CD1c-positive myeloid dendritic cell (primary cell): ENCODE results near the gene CAPS.
A peak's percentile ranks its signal among the peaks of the same experiment; 100 is the strongest.

Source experiments
- DNase-seq: peaks from one replicate; pipeline ENCODE4 v3.0.0-alpha.2; 2016; ENCODE audit errors: extremely low spot score

CAPS gene

DNA sequence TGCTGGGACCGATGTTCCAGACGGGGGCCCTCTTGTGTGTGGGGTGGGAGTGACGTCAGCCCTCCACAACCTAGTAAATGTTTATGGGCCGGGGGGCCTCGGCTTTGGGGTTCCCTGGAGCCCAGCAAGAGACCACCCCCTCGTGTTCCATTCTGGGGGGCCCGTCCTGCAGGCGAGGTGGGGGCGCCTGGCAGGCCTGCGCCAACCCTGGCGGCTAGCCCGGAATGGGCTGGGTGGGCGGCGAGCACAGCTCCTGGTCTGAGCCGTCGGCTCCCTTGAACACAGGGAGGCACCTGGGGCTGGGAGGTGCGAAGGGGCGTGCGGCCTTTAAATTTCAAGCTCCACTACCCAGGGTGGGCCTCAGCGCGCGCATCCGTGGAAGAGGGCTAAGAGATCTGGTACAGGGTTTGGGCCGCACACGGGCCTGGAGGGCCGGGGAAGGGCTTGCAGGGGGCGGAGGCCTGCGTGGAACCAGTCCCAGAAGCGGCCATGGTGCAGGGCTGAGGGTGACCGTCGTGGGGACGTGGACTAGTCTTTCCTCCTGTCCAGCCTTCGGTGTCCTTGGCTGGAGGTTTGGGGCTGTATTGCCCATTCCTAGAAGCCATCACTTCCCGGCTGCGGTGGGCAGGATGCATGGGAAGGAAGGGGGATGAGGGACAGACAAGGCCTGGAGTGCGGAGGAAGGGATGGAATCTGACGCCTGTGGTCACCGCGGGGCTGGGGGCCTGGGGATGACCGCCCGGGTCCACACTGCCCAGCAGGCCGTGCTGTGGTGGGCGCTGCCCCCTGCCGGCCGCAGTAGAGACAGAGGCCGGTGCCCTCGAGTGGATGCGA lies 21.9 kb upstream of the CAPS start:
- DNase-seq, result peak; percentile 39

DNA sequence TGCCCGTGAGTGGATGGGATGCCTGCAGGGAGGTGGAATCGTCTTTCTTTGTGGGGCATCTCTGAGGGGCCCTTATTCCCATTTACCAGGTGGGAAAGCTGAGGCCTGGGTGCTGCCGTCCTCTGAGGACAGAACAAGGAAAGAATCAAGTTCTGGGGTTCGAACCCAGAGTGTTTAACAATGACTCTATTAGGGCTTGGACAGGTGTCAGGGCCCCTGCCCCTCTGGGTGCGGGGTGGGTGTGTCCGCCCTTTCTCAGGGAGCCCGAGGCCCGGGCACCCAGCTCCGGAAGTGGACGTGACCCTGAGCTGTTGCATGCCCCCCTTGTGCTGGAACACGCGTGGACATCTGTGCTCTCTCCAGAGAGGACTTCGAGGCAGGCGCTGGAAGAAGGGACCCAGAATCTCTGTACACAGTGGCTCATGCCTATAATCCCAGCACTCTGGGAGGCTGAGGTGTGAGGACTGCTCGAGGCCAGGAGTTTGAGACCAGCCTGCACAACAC lies 21.2 kb upstream of the CAPS start:
- no peak for DNase-seq

DNA sequence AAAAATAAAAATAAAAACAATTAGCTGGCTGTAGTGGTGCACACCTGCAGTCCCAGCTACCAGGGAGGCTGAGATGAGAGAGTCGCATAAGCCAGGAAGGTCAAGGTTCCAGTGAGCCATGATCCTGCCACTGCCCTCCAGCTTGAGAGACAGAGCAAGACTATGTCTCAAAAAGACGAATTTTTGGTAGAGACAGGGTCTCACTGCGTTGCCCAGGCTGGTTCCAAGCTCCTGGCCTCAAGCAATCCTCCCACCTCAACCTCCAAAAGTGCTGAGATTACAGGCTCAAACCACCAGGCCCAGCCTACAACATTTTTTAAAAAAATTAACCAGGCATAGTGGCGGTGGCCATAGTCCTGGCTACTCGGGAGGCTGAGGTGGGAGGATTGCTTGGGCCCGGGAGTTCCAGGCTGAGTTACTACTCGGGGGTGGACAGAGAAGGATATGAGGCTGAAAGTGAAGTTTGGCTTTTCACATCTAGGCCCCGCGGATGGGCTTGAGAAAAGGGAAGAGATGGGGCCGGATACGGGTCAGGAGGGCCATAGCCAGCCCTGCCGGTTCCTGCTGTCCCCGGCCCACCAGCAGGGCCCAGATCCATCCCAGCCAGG lies 20.7 kb upstream of the CAPS start:
- DNase-seq, result no peak

GRCh38 chr19:5893907-5894703 lies 19.9 kb upstream of the CAPS start:
- no peak for DNase-seq

GRCh38 chr19:5894704-5895349 lies 19.2 kb upstream of the CAPS start:
- DNase-seq, result no peak

GRCh38 chr19:5895409-5895808 lies 18.6 kb upstream of the CAPS start:
- no peak for DNase-seq

DNA sequence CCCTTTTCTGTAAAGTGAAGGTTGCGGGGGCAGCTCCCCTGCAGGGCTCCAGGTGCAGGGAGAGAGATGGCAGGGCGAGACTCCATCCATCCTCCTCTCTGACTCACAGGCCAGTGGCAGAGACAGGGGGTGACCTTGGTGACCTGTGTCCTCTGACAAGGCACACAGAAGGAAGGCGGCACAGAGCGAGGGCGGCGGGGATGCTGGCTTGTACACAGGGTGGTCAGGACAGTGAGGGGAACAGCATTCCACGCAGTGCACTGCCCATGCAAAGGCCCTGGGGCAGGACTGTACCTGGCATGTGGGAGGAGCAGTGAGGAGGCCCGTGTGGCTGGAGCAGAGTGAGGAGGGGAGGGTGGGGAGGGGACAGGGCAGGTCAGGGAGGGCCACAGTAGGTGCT lies 18.2 kb upstream of the CAPS start:
- DNase-seq, result no peak

DNA sequence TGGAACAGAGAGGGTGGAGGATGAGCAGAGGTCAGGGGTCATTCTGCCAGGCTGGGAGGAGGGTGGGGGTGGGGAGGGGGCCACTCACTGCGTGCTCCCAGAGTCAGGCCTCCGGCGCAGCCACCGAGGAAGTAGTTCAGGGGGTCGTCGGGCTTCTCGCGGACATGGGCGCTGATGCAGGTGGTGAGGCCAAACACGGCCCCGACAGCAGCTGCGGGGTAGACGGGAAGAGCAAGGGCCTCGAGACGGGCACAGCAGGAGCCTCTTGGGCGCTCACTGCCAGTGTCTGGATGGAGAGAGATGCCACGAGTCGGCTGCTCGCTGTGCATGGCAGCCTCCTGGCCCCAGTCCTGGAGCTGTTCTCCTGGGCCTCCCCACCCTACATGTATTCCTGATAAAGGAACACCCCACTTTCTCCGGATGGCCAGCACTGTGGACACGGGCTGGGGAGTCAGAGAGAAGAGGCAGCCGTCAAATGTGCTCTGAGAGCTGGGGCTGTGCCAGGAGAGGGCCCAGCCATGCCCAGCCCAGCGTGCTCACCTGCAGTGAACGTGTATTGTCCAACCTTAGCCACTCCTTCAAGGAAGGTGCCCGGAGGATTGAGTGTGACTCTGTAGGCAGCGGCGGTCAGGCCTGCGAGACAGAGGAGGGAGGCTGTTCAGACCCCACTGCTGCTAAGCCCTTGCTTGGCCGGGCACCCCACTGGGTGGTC lies 17.5 kb upstream of the CAPS start:
- no peak for DNase-seq

DNA sequence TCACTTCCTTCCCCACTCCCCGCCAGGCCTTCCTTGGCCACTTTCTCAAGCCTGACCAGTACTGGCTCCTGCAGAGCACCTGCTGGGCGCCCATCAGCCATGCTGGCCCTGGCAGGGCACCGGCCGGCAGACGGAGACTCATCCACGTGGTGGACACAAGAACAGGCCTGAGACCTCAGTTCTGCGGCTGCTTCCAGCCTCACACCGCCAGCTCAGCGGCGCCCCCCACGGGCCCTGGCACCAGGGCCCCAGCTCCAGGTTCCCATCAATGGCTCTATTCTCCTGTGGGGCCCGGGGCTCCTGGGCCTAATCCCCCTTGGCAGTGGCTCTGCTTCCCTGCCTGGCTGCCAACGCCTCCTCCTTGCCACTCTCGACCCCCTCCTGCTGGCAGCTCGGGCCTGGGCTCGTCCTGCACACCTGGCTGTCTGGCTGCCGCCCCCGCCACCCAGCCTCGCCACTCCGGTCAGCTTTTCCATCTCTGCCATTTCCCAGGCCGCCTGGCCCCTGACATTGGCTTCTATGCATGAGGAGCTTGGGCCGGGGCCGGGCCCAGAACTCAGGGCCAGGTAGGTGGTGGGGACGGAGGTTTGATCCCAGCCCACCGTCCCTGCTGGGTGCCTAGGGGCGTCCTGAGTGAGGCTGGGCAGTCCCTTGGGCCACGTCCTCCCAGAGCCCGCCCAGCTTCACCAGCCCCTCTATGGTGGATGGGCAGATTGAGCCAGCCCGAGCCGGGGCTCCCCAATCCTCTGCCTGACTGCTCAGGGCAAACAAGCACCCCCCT lies 16.7 kb upstream of the CAPS start:
- no peak for DNase-seq

- DNase-seq, result no peak
Measured at GRCh38 chr19:5899728-5900526, 14.1 kb upstream of the CAPS start.

DNA sequence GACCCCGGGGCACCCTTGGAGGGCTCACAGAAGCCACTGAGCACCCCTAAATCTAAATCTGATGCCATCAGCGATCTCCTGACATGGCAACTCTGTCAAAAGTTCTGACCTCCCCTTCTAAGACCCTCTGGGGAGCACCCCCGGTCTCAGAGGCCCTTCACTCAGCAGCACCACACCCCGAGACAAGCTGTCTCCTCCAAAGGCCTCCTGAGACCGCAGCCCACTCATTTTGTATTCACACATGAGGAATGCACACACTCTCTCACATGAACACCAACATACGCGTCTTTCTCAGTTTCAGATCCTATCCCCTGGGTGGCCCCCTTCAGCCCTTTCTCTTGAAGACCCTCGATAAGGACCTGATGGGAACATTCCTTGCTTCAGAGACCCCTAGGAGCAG lies 13.1 kb upstream of the CAPS start:
- no peak for DNase-seq

DNA sequence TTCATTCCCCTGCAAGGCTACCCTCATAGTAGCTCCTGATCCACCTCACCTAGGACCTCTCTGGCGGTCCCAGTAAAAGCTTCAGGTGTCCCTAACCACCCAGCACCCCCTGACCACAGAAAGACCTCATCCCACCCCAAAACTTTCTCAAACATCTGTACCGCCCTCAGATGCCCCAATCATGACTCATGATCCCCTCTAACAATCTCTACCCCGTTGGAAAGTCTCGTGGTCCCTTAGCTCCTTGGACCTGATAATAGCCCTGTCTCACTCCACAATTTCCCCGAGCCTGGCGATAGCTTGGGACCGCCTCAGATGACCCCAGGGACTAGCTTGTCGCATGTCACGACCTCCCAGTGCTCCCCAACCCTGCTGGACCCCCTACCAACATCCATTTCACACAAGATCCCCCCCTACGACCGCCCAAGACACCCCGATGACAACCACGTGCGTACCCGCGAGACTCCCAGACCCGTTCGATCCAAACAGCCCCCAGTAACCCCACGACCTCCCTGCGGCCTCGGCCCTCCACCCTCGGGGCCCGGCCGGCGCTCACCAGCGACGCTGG lies 10.9 kb upstream of the CAPS start:
- peak; percentile 9 for DNase-seq

GRCh38 chr19:5903624-5904351 lies 10.3 kb upstream of the CAPS start, which contains the start of gene NDUFA11:
Gene NDUFA11, minus strand, starts transcription at chr19:5903790. Its CDS starts 82 bp downstream, at chr19:5903708.
- peak; percentile 98 for DNase-seq

DNA sequence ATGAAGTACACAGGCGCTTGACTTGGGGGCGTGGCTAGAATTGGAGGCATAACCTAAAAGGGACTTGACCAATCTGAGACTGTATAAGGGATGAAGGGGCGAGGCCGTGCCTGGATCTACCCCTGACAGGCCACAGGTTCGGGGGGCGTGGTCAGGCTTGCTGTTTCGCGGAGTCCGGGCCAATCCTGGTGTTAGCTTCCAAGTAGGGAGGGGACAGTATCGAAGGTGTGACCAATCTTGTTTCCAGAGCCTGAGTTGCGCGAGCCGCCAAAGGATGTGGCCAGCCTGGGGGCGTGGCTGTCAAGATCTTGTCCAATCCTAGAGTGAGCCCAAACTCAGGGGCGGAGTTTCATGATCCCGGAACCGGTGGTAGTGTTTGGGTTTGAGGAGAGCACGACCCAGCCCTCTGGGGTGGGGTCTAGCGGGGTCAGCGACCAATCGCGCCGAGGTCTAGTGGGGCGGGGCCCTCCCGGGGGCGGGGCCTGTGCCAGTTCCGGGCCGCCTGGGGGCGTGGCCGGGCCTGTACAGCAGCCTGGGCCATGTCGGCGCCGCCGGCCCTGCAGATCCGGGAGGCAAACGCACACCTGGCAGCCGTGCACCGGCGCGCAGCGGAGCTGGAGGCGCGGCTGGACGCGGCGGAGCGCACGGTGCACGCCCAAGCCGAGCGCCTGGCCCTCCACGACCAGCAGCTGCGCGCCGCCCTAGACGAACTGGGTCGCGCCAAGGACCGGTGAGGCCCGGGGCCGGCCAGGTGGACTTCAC lies 9.5 kb upstream of the CAPS start, which contains the start of gene VMAC:
TSS of gene VMAC (plus strand) at position 521 of the 762 bp plus-strand sequence. CDS start at position 540, 19 bp downstream.
- peak; percentile 100 for DNase-seq

DNA sequence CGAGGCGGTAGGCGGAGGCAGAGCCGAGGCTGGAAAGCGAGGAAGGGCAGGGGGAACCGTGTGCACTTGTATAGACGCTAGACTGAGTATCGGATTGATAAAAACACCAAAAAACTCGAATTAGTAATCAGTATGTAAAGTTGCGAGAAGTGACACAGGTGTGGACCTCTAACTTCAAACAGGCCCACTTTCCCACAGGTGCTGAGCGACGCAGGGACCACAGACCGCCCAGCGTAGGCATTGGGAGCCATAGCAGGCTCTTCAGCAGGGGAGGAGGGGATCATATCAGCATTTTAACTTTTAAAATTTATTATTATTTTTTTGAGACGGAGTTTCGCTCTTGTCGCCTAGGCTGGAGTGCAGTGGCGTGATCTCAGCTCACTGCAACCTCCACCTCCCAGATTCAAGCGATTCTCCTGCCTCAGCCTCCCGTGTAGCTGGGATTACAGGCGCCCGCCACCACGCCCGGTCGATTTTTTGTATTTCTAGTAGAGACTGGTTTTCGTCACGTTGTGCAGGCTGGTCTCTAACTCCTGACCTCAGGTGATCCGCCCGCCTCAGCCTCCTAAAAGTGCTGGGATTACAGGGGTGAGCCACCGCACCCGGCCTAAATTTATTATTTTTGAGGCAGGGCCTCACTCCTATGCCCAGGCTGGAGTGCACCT lies 8.8 kb upstream of the CAPS start:
- no peak for DNase-seq

DNA sequence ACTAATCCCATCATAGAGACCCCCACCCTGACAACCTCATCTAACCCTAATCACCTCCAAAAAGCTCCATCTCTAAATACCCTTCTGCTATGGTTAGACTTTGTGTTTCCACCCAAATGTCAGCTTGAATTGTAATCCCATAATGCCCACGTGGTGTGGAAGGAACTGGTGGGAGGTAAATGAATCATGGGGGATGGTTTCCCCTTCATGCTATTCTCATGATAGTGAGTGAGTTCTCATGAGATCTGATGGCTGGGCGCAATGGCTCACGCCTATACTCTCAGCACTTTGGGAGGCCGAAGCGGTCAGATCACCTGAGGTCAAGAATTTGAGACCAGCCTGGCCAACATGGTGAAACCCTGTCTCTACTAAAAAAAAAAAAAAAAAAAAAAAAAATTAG lies 6.8 kb upstream of the CAPS start:
- peak; percentile 58 for DNase-seq
